Progenitor cell of endocrine pancreas (in vitro differentiated cells): ENCODE results near the gene LDLRAD4. TPM values are rescaled to one million over a fixed set of nuclear protein-coding genes. Genes with fewer than 3 reads are reported as not detected.

Experiments used
- DNase-seq: peaks from one replicate; pipeline ENCODE4 v3.0.0; 2021; ENCODE audit warnings: low spot score; ENCODE audit not compliant: unreplicated experiment
- H3K27ac Mint-ChIP-seq: 2 replicates; pipeline ENCODE4 v1.8.0; 2021; ENCODE audit warnings: mild to moderate bottlenecking, moderate library complexity, mixed read lengths
- H3K27me3 Mint-ChIP-seq: 2 replicates; pipeline ENCODE4 v1.8.0; 2021; ENCODE audit warnings: mixed read lengths
- H3K36me3 Mint-ChIP-seq: 2 replicates; pipeline ENCODE4 v1.8.0; 2022; ENCODE audit warnings: mixed read lengths; ENCODE audit not compliant: insufficient read depth
- H3K4me1 Mint-ChIP-seq: 2 replicates; pipeline ENCODE4 v1.8.0; 2021; ENCODE audit warnings: low read depth, mixed read lengths
- H3K4me3 Mint-ChIP-seq: 2 replicates; pipeline ENCODE4 v1.8.0; 2021; ENCODE audit warnings: low read depth, mild to moderate bottlenecking, moderate library complexity, mixed read lengths
- H3K9me3 Mint-ChIP-seq: 2 replicates; pipeline ENCODE4 v1.8.0; 2021; ENCODE audit warnings: low read depth, mixed read lengths
- CTCF ChIP-seq: fragments of 200-600 bp; sonication (generic); IDR thresholded peaks from one replicate; pipeline ENCODE4 v1.5.0; 2021; ENCODE audit warnings: antibody characterized with exemption, mild to moderate bottlenecking; ENCODE audit not compliant: unreplicated experiment
- total RNA-seq: library from RNA; stranded (reverse); gene quantifications from 2 replicates; pipeline ENCODE4 v1.2.1, GENCODE V29; 2021

The LDLRAD4 gene
- total RNA-seq, 1 donor from 2014 or later: 3.8 TPM

- Mint-ChIP-seq H3K9me3 (no peaks in the 10 kb centered on the region), H3K4me1 (no peaks in the 10 kb centered on the region), H3K27ac (no peak overlapping the region), H3K36me3 (no peaks in the 10 kb centered on the region), H3K27me3 (peaks cover 33% of the 10 kb centered on the region), H3K4me3 (no peak overlapping the region)
- DNase-seq: no peak
- no peak for TF ChIP-seq CTCF
These were observed 390.4 kb downstream of the LDLRAD4 start for GRCh38 chr18:13608791-13609532.

GRCh38 chr18:13610555-13611141 is 392.1 kb downstream of the LDLRAD4 start:
- no peak for TF ChIP-seq CTCF
- no peak for DNase-seq
- H3K27ac Mint-ChIP-seq: no peak overlapping the region
- no peaks in the 10 kb centered on the region for H3K9me3 Mint-ChIP-seq
- no peaks in the 10 kb centered on the region for H3K36me3 Mint-ChIP-seq
- no peaks in the 10 kb centered on the region for H3K4me1 Mint-ChIP-seq
- no peak overlapping the region for H3K4me3 Mint-ChIP-seq
- peaks cover 35% of the 10 kb centered on the region for H3K27me3 Mint-ChIP-seq

- Mint-ChIP-seq H3K27ac (no peak overlapping the region), H3K4me1 (no peaks in the 10 kb centered on the region)
These were observed 392.6 kb downstream of the LDLRAD4 start for GRCh38 chr18:13611142-13611600.

GRCh38 chr18:13611601-13612195 is 393.1 kb downstream of the LDLRAD4 start:
- H3K27me3 Mint-ChIP-seq: peaks cover 35% of the 10 kb centered on the region
- no peak for TF ChIP-seq CTCF
- no peak for DNase-seq
- no peaks in the 10 kb centered on the region for H3K36me3 Mint-ChIP-seq
- no peaks in the 10 kb centered on the region for H3K9me3 Mint-ChIP-seq
- H3K4me3 Mint-ChIP-seq: no peak overlapping the region
- H3K27ac Mint-ChIP-seq: no peak overlapping the region
- H3K4me1 Mint-ChIP-seq: no peaks in the 10 kb centered on the region

More at GRCh38 chr18:13611142-13611600, 392.6 kb downstream of the LDLRAD4 start:
- no peak for TF ChIP-seq CTCF
- H3K36me3 Mint-ChIP-seq: no peaks in the 10 kb centered on the region
- peaks cover 35% of the 10 kb centered on the region for H3K27me3 Mint-ChIP-seq
- no peak overlapping the region for H3K4me3 Mint-ChIP-seq
- no peak for DNase-seq
- H3K9me3 Mint-ChIP-seq: no peaks in the 10 kb centered on the region

GRCh38 chr18:13612196-13612997 is 393.8 kb downstream of the LDLRAD4 start:
- no peak for TF ChIP-seq CTCF
- Mint-ChIP-seq H3K4me1 (no peaks in the 10 kb centered on the region), H3K4me3 (no peak overlapping the region), H3K27ac (no peak overlapping the region), H3K9me3 (no peaks in the 10 kb centered on the region), H3K27me3 (peaks cover 35% of the 10 kb centered on the region), H3K36me3 (no peaks in the 10 kb centered on the region)
- no peak for DNase-seq
